K562 (cell line): ENCODE data around the gene B3GALNT2. TPM values are rescaled to one million over a fixed set of nuclear protein-coding genes. Genes with fewer than 3 reads are reported as not detected.
"Not testable (repeated sequence)": the region's sequence is repeated elsewhere in the genome, so short reads cannot be mapped to it uniquely, and the experiment has no call there.

Experiments
- ATAC-seq: fragments of 200-7000 bp; cut with Tn5 transposase; 3 replicates; pipeline ENCODE4 v1.9.1; 2020; ENCODE audit warnings: moderate library complexity
- BruUV-seq: library from RNA; stranded (reverse); fragments of 400-500 nt; replicated peaks from 2 replicates; lab custom pipeline; 2021; lab: Mats Ljungman, UMichigan
- CTCF ChIA-PET: fragments of 300-600 bp; formaldehyde crosslinking; extraction: SDS; loops from one replicate; lab custom pipeline; 2021; ENCODE audit warnings: low intra/inter-chr PET ratio; lab: Yijun Ruan, JAX
- POLR2A ChIA-PET: fragments of 300-600, 350-650 bp; sonication (Branson Sonifier 250); formaldehyde crosslinking; extraction: SDS; loops from one replicate; lab custom pipeline; 2021; ENCODE audit warnings: antibody characterized with exemption, inconsistent platforms; lab: Yijun Ruan, JAX
- DNase-seq, 4 experiments: peaks; one replicate each; pipeline versions ENCODE4 v3.0.0 to v3.0.0-alpha.2; 2011 to 2018; ENCODE audit warnings: low spot score in 3 of 4, mixed read lengths in 3 of 4; ENCODE audit errors: extremely low read depth in 1 of 4
- FAIRE-seq: peaks from 2 replicates; lab custom pipeline; 2011; peaks lifted over from hg19 to GRCh38; lab: Jason Lieb, UNC
- H2AFZ ChIP-seq: 2 replicates; pipeline ENCODE4 v1.6.0; 2011; ENCODE audit warnings: low read depth, low read length, control low read depth, inconsistent platforms
- H3K27ac ChIP-seq: fragments of 200-600 bp; 3 replicates; pipeline ENCODE4 v1.8.0; 2011; ENCODE audit warnings: low read depth, mild to moderate bottlenecking, control low read depth, inconsistent platforms, low read length, moderate library complexity, mixed read lengths; ENCODE audit errors: extremely low read depth
- H3K27me3 ChIP-seq, 2 experiments: fragments of 300-600 bp in 1 of 2; 2 replicates in 1 of 2; 3 replicates in 1 of 2; pipeline versions ENCODE4 v1.6.0 to v1.8.0; 2011; ENCODE audit warnings: inconsistent platforms in 2 of 2, low read length in 2 of 2, mild to moderate bottlenecking in 1 of 2, mixed read lengths in 1 of 2, moderate library complexity in 1 of 2; ENCODE audit not compliant: control insufficient read depth in 2 of 2, insufficient read depth in 2 of 2
- H3K36me3 ChIP-seq: fragments of 300-600 bp; 3 replicates; pipeline ENCODE4 v1.8.0; 2011; ENCODE audit warnings: mild to moderate bottlenecking, low read length, inconsistent platforms; ENCODE audit not compliant: control insufficient read depth, insufficient read depth
- H3K4me1 ChIP-seq, 2 experiments: fragments of 200-600 bp in 1 of 2; replicated peaks in 1 of 2; 2 replicates in 1 of 2; 3 replicates in 1 of 2; pipeline versions ENCODE4 v1.5.1 to v1.8.0; 2011; ENCODE audit warnings: inconsistent platforms in 2 of 2, low read length in 2 of 2, mild to moderate bottlenecking in 1 of 2, mixed read lengths in 1 of 2, moderate library complexity in 1 of 2; ENCODE audit not compliant: control insufficient read depth in 2 of 2, insufficient read depth in 2 of 2
- H3K4me2 ChIP-seq: 2 replicates; pipeline ENCODE4 v1.6.1; 2011; ENCODE audit warnings: low read length, control low read depth, inconsistent platforms, mixed read lengths; ENCODE audit not compliant: insufficient read depth
- H3K4me3 ChIP-seq: fragments of 200-600 bp; sonication (generic), shearing (Covaris generic); 2 replicates; pipeline ENCODE4 v1.5.1; 2016; ENCODE audit warnings: control low read depth, inconsistent platforms
- H3K79me2 ChIP-seq: fragments of 200-600 bp; 3 replicates; pipeline ENCODE4 v1.8.0; 2011; ENCODE audit warnings: low read length, inconsistent platforms; ENCODE audit not compliant: control insufficient read depth, insufficient read depth
- H3K9ac ChIP-seq, 2 experiments: 2 replicates each; pipeline versions ENCODE4 v1.6.0 to v1.6.1; 2011; ENCODE audit warnings: low read depth in 2 of 2, low read length in 2 of 2, control low read depth in 1 of 2, inconsistent platforms in 1 of 2, mild to moderate bottlenecking in 1 of 2, mixed read lengths in 1 of 2; ENCODE audit not compliant: insufficient read depth in 1 of 2
- H3K9me1 ChIP-seq: one replicate; pipeline ENCODE4 v1.6.0; 2011; ENCODE audit warnings: inconsistent platforms, mild to moderate bottlenecking, low read length, moderate library complexity; ENCODE audit not compliant: control insufficient read depth, insufficient read depth
- H3K9me3 ChIP-seq: replicated peaks from 2 replicates; pipeline ENCODE4 v1.5.1; 2011; ENCODE audit warnings: low read depth, low read length, inconsistent platforms; ENCODE audit not compliant: control insufficient read depth, insufficient read depth
- H4K20me1 ChIP-seq: replicated peaks from 2 replicates; pipeline ENCODE4 v1.6.1; 2011; ENCODE audit warnings: low read length, inconsistent platforms, mixed read lengths; ENCODE audit not compliant: control insufficient read depth, insufficient read depth
- ZBTB11 ChIP-seq, 3 experiments: fragments of 200-800 bp in 1 of 3; fragments of 250-450 bp in 1 of 3; fragments of 450-650 bp in 1 of 3; sonication (Bioruptor Pico) in 1 of 3; sonication (Bioruptor generic) in 1 of 3; formaldehyde crosslinking in 1 of 3; IDR thresholded peaks; 2 replicates each; pipeline versions ENCODE4 v1.6.1 to v1.8.0; 2016 to 2022; ENCODE audit warnings: mild to moderate bottlenecking in 2 of 3, missing genetic modification characterization in 2 of 3, missing compliant biosample characterization in 1 of 3, moderate library complexity in 1 of 3
- ZC3H4 ChIP-seq: sonication (generic); formaldehyde crosslinking; IDR thresholded peaks from 2 replicates; pipeline ENCODE4 v1.9.0; 2021; ENCODE audit warnings: missing genetic modification reagents, borderline replicate concordance
- WGBS: fragments of 100-300 bp; shearing (Covaris generic); methylation state at CpG from one replicate; pipeline ENCODE4 v1.1.6; 2016; ENCODE audit warnings: low coverage, mixed read lengths; ENCODE audit not compliant: insufficient coverage; ENCODE audit errors: missing lambda C conversion rate; 5-methylcytosine and 5-hydroxymethylcytosine counted together
- in situ Hi-C: fragments of 300-500 bp; cut with MboI; formaldehyde crosslinking; loops from 4 replicates; pipeline ENCODE4 v1.15.0; 2018; ENCODE audit warnings: inconsistent platforms, mixed read lengths
- intact Hi-C: fragments of 100-400 bp; cut with micrococcal nuclease; formaldehyde crosslinking; loops from 2 replicates; pipeline ENCODE4 v1.14.2; 2022
- polyA plus RNA-seq, 8 experiments: library from polyadenylated mRNA; depleted of rRNA in 4 of 8; stranded (reverse) in 5 of 8; unstranded in 3 of 8; fragments of >200 nt; fragmentation: Nextera tagmentation in 2 of 8; fragmentation: Illumina TruSeq in 1 of 8; extraction: Ambion mirVana in 2 of 8; extraction: Trizol in 1 of 8; gene quantifications; 2 replicates each; pipeline versions ENCODE4 v1.2.1 to v1.2.3, GENCODE V29; 2011 to 2014; ENCODE audit warnings: inconsistent platforms in 1 of 8, missing spikeins in 1 of 8
- total RNA-seq, 7 experiments: library from RNA; depleted of rRNA in 6 of 7; stranded (reverse); fragments of >200 nt in 6 of 7; fragmentation: Illumina TruSeq in 2 of 7; extraction: Trizol in 2 of 7; gene quantifications; 2 replicates each; pipeline versions ENCODE4 v1.2.1 to v1.2.3, GENCODE V29; 2011 to 2021; ENCODE audit warnings: low replicate concordance in 1 of 7

Gene B3GALNT2
- total and polyA plus RNA-seq, 9 of the 15 experiments (the other 6 are each of a cell fraction or from before 2014, with no cell fraction given): 2.0 to 31.7 (median 22.9) TPM

GRCh38 chr1:235460770-235461169, 43.5 kb downstream of the B3GALNT2 start (continued):
- TF ChIP-seq ZC3H4 (CRISPR knock-in tag) (no peak), ZBTB11 (CRISPR knock-in tag; IDR thresholded peaks at IDR 0.05) (no peak)
- TF ChIP-seq, all 486 proteins: peak for 0

- BruUV-seq, ATAC-seq, DNase-seq, H3K4me2 ChIP-seq, H3K9ac ChIP-seq, H3K9me3 ChIP-seq, H3K4me3 ChIP-seq, H4K20me1 ChIP-seq, H3K27me3 ChIP-seq, POLR2A ChIA-PET, H3K9me1 ChIP-seq, CTCF ChIA-PET, H3K4me1 ChIP-seq, H3K27ac ChIP-seq, H2AFZ ChIP-seq, in situ Hi-C loops, H3K79me2 ChIP-seq, intact Hi-C loops, FAIRE-seq: not testable (repeated sequence)
- peaks cover 42% of the 10 kb centered on the region; the same call in 2 of the 3 replicates for H3K36me3 ChIP-seq
- WGBS: 97% methylated on average over 7 of the region's 7 CpGs
Observed at GRCh38 chr1:235457856-235458255, 46.4 kb downstream of the B3GALNT2 start.
